ENCODE measurements around the gene INPP5A.

The INPP5A gene

DNA sequence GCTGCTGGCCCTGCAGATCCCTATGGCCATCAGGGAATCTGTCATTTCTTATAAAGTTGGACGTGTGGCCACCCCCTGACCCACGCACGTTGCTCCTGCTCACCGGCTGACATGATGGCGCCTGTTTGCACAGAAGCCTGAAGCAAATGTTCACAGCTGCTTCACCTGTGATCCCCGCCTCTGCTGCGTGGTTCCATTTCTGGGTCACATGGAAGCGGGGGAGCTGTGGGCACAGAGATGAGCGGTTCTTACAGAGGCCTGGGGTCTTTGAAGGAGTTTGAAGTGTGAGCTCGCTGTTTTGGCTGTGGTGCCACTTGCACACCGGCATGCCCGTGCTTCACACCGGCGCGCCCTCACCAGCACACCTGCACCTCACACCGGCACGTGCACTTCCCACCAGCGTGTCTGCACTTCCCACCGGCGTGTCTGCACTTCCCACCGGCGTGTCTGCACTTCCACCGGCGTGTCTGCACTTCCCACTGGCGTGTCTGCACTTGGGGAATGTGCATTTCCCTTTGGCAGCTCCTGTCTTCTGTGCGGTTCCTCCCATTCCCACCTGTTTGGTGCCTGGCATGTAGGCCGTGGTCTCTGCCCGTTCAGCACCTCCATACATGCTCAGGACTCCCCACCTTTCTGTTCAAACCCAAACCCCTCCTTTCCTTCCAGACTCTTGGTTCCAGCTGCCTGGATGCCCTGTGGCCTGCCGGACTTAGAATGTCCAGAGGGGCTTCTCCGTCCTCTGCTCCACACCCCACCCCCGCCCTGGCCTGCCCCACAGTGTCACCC is 86.7 kb downstream of the INPP5A start:
- in situ Hi-C loops (cut with HindIII; ENCODE audit: low sequenced_read_pairs): no loop called here

DNA sequence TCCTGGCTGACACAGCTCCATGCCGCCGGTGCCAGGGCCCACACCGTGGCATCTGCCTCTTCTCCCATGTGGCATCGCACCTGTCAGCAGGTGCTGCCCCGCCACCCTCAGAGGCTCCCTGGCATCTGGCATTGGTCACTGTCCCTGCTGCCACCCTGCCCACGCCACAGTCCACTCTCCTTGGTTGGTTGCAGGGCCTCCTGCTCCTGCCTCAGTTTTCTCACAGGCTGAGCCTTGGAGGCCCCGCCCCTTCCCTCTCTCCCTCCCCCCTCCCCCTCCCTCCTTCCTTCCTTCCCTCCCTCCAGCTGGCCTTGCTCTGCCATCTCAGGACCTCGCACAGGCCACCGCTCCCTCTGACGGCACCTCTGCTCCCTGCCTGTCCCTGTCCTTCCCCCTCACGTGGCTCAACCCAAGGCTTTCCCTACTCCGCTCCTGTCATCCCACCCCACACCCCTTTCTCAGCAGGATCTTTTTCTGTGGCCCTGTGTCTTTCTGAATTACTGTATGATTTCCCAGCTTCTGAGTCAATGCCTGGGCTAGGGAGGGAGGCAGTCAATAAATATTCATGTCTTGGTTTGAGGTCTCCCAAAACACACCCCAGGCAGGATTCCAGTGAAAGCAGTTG is 87.4 kb downstream of the INPP5A start:
- in situ Hi-C loops (cut with HindIII; ENCODE audit: low sequenced_read_pairs): no loop called here

DNA sequence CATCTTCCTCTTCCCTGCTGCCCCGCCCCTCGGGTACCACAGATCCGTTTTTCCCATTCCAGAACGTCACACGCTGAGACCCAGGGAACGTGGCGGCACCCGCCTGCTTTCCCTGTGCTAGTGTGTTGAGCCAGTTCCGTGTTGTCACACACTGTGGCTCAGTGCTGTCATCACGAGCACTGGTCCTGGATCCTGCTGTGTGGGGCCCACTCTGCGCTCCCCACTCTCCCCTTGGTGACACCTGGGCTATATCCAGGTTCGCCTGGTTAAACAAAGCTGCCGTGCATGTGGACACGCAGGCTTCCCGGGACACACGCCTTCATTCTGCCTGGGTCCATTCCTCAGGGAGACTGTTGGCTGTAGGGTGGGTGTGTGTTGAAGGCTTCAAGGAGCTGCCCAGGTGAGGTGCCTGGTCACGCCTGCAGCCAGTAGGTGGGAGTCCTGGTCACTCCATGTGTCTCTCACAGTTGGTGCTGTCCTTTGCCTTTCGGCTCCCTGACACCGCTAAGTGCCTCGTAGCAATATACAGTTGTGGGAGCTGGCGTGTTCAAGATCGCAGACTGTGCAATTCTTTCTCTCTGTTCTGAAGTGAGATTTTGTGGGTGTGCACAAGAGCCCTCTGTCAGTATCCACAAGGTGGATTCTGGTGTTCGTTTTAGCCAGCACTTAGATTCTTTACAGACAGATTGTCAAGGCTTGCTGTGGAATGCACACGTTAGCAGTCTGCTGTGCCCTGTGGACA is 88.6 kb downstream of the INPP5A start:
- in situ Hi-C loops (cut with HindIII; ENCODE audit: low sequenced_read_pairs): no loop called here

DNA sequence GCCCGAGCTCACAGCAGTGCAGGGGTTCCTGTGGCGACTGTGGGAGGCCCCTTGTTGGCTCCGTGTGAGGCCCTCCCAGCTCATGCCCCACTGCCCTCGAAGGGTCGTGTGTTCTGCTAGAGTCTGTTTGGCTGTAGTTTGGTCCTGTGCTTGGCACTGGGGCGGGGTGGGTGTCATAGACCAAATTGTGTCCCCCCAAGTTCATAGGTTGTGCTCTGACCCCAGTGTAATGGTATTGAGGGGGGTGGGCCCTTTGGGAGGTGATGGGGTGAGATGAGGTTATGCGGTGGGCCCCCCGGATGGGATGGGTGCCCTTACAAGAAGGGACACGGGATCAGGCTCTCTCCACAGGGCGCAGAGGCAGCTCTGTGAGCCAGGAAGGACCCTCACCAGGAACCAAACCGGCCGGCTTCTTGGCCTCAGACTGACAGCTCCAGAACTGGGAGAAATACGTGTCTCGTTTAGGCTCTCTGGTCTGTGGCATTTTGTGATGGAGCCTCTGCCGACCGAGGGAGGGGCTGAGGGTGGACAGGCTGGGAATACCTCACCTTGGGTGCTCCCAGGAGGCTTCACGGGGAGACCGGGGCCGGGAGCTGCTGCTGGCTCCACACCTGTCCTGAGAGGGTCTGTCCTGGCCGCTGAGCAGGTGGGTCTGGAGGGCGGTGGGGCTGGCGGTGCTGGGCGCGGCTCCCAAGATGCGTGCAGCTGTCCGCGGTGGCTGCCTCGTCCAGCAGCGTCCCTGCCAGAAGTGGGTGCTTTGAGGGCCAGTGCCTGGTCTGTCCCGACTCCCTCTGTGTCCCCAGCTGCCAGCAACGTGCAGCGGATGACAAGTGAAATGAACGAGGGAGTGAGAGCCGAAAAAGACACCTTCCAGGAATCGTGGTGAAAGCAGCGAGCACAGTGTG is 89.4 kb downstream of the INPP5A start:
- in situ Hi-C loops (cut with HindIII; ENCODE audit: low sequenced_read_pairs): no loop called here

DNA sequence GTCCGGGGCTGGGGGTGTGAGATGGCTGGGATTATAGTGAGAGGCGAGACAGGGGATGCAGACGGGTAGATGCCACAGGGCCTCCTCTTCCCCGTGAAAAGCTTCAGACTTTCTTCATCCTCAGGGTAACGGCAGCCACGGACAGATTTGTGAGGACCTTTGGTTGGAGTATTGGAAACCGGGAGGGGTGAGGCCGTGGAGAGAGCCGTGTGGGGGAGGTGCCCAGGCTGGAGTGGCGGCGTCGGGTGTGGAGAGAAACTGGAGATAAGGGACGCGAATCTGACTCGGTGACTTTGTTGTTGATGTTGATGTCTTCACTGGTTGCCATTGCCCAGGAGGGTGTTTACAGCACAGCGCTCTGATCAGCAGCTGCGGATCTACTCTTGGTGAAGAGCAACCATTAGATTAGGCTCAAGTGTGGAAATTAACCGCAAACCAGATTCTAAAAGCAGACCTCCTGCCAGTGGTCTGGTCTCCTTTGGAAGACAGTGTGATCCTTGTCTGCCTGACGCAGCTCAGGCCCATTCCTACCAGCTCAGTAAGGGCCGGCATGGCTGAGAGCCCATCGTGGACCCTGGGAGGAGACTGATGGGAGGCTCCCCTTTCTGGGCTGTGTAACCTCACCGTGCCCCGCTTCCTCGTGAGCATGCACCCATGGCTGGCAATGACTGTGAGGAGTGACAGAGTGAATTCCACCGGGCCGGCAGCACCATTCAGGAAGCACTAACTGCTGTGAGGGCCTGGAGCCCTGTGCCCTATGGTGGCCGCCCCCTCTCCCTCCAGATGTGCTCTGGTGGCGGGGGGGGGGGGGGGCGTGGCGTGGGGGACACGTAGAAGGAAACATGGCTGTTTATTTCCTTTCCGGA is 90.3 kb downstream of the INPP5A start:
- in situ Hi-C loops (cut with HindIII; ENCODE audit: low sequenced_read_pairs): no loop called here

DNA sequence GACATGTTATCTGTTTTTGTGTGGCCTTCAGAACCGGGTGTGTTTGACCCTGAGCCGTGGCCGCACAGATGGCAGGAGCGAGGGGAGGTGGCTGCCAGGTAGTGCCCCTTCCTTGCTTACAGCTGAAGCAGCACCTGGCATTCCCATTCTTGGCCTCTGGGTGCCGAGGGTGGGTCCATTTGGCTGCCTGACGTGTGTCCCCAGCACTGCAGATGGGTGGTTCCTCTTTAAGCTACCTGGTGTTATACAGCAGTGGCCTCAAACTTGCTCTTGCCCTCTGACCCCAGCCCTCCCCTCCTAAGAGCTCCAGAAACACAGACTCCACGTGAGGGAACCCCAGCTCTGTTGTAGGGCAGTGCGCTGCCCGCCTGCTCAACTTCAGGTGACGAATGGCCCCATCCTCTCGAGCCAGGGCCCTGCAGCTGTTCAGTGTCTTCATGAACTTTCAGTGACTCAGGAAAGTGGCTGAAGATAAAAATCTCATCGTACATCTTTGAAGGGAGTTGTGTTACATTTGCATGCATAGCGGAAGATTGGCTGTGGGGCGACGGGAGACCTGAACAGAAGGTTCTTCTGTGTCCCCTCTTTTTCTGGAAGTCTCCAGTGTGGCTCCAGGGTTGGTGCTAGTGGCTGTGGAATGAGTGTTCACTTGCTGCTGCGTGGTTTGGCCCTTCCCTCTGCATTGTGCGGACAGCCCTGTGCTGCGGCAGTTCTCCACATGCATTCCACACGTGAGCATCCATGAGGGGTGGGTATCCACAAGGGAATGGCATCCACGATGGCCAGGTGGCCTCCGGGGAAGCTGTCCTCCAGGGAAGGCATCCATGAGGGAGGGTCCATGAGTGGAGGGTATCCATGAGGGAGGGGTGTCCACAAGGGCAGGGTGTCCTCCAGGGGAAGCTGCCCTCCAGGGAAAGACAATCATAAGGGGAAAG is 91.6 kb downstream of the INPP5A start:
- in situ Hi-C loops (cut with HindIII; ENCODE audit: low sequenced_read_pairs): no loop called here

DNA sequence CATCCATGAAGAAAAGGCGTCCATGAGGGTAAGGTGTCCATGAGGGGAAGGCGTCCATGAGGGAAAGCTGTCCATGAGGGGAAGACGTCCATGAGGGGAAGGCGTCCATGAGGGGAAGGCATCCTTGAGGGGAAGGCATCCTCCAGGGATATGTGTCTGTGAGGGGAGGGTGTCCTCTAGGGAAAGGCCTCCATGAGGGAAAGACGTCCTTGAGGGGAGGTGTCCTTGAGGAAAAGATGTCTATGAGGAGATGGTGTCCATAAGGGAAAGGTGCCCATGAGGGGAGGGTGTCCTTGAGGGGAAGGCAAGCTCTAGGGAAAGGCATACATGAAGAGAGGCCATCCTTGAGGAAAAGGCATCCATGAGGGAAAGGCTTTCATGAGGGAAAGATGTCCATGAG is 92.6 kb downstream of the INPP5A start:
- in situ Hi-C loops (cut with HindIII; ENCODE audit: low sequenced_read_pairs): no loop called here

DNA sequence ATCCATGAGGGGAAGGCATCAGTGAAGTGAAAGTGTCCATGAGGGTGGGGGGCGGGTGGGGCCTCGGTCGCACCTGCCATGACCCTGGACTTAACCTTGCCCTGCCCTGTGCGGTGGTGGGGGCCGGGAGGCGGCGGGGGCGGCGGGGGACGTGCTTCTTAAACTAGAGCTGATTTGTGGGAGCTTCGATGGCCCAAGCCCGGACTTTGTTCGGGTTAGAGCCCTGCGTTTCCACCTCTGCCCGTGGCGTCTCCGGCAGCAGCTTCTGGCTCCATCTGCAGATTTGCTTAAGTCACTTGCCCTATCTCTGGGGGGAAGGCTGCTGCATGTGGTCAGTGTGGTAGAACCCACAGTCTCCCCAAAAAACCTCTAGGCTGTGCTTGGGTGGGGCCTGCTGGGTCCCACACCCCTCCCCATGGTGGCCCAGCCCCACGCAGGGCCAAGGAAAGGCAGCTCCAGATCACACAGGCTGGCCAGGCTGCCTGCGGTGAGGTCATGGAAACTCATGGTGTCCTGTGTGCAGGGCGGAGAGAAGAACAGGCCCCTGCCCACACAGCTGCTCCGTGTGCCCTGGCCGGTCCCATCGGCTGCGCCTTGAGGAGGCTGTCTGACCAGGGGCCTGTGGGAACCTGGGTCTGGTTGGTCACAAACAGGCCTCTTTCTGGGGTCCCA is 93.2 kb downstream of the INPP5A start:
- in situ Hi-C loops (cut with HindIII; ENCODE audit: low sequenced_read_pairs): no loop called here

DNA sequence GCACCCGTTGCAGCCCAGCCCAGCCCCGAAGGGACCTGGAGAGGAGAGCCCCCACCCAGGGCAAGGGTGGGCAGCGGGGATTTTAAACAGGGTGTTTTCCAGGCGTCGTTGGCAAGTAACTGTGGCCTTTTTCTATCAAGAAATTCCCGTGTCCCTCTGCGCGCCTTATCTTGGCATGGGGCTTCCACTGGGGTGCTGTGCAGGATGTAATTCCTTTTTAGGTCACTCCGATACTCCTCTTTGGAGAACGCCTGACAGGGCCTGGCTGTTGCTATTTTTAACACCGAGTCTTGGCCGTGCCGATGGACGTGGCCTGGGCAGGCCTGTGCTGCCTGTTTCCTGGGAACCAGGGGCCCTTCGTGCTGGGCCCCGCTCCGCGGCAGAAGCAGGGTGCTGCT is 93.8 kb downstream of the INPP5A start:
- in situ Hi-C loops (cut with HindIII; ENCODE audit: low sequenced_read_pairs): no loop called here

DNA sequence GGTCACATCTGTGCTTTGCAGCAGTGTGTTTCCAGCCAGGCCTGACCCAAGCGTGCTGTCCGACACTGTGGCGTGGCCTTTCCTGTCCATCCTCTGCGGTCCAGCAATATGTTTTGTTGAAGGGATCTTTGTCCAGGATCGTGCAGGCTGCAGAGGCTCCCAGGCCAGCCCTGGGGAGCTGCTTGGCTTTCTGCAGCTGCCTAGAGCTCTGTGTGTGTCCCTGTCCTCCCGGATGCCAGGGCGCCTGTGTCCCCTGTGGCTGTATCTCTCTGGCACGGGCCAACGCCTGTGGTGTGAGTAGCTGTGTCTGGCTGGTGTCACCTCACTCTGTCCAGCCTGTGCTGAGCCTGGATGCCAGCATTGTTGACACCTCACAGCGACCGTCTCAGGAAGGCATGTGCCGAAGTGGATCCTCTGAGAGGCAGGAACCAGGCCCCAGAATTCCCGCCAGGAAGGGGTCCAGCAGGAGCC is 94.5 kb downstream of the INPP5A start:
- in situ Hi-C loops (cut with HindIII; ENCODE audit: low sequenced_read_pairs): no loop called here

DNA sequence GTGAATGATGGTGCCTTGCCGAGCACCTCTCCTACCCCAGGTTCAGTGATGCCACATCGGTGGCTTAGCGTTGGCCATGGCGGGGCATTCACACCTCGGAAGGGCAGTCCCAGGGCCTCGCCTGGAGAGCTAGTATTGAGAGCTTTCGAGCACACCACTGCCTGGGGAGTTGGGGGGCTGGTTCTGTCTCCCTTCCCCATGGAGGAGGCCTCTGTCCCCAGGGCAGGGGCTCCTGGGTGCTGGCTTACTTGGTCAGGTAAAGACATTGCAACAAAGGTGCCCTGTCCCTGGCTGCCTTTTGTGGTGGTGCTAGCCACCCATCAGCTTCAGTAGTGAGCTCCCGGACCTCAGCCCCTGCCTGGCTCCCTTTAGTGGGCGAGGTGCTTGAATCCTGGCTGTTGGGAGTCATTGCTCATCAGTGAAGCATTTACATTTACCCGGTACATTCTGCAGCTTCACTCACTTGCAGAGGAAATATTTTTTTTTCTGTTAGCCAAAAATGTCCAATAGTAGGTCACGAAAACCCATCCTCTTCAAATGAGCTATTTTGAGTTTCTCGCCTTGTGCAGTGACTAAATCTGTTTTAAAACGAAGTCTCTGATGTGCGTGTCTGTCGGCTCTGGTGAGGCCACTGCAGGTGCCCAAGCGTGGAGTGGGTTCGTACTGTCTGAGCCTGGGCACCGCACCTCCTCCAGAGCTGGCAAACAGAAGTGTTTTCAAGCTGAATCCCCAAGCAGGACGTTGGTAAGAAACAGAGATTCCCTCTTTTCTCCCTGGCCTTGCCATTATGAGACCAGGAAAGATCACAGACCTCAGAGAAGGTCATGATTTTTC is 95.5 kb downstream of the INPP5A start:
- in situ Hi-C loops (cut with HindIII; ENCODE audit: low sequenced_read_pairs): no loop called here

DNA sequence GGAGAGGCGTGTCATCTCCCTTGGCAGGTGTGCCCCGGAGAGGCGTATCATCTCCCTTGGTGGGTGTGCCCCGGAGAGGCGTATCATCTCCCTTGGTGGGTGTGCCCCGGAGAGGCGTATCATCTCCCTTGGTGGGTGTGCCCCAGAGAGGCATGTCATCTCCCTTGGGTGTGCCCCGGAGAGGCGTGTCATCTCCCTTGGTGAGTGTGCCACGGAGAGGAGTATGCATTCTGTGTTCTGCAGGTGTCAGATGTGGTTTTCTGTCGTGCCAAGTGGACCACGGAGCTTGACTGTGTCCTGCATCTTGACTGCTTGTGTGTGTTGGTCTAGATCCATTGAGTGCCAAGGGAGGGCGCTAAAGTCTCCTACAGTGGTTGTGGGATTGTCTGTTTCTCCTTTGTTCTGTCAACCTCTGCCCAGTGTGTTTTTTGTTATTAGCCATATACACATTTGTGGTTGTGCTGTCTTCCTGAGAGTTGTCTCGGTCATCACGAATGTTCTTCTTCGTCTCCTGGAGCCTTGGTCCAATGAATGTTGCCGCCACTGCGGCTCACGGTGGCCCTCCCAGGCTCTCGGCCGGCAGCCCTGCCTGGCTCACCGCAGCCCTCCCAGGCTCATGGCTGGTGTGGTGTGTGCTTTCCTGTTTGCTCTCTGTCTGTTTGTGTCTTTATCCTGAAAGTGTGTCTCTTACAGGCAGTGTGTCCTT is 96.8 kb downstream of the INPP5A start:
- in situ Hi-C loops (cut with HindIII; ENCODE audit: low sequenced_read_pairs): no loop called here

DNA sequence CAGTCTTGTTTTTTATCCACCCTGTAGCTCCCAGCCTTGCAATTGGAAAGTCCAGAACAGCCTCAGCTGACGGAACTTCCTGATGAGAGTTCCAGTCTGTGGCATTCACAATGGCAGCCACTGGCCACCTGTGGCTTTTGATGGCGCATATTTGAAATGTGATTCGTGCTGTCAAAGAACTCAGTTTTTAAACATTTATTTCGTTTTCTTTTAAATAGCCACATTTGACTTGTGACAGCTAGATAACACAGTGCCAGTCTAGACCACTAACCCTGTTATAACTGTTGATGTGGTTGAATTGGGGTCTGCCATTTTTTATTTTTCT is 97.3 kb downstream of the INPP5A start:
- in situ Hi-C loops (cut with HindIII; ENCODE audit: low sequenced_read_pairs): no loop called here

DNA sequence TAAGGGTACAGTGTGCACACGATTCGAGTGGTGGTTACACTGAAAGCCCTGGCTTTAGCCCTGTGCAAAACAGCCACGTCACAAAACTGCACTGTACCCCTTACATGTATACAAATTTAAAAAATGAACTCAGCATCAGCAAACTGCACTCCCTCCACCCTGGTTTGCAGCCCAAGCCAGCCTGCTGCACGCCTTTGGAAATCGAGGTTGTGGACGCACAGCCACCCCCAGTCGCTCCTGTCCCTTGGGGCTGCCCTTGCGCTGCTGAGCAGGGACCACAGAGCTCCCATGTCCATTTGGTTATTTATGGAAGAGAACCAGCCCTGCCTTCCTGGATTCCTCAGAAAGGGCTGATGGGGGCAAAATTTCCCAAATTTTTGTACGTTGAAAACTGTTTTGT is 98.8 kb downstream of the INPP5A start:
- in situ Hi-C loops (cut with HindIII; ENCODE audit: low sequenced_read_pairs): no loop called here

DNA sequence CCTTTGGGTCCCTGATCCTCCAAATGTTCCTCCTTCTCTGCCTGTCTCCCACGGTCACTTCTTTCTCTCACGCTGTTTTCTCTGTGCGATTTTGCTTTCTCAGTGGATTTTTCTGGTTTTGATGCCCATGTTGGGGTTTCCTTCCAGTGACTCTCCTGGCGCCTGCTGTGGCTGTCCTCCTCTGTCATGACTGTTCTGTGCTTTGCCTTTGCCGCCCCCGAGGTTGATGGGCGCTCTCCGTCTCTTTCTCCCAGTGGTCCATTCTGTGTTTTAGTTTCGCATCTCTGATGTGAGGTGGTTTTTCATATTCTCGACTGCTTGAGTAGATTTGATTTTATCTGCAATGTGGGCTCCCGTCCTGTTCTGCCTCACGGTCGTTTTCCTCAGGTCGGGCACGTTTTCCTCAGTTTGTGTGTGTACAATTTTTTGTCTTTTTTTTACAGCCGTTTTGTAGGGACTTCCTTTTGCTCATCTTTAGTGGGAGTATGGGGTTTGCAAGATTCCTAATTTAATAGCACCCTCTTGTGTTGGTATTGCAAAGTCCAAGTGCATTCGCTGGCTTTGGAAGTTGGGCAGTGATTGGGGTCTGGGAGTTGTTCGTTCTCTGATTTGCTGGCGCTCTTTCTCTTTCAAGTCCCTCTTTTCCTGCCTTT is 100.0 kb downstream of the INPP5A start:
- in situ Hi-C loops (cut with HindIII; ENCODE audit: low sequenced_read_pairs): no loop called here

DNA sequence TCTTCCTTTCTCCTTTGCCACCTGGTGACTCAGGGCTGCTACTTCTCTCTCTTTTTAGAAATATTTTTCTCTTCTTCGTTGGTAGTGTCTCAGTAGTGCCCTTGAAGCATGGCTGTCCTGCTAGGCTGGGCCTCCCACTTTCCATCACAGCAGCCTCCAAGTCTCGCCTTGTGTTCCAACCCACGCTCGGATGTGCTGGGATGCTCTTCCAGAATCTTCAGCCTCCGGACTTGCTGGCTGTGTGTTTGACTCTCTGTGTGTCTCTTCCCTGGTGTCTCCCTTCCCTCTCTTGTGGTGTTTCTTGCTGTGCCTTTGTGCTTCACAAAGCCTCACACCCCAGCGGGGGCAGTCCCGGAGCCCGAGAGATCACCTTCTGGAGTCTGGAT is 100.5 kb downstream of the INPP5A start:
- in situ Hi-C loops (cut with HindIII; ENCODE audit: low sequenced_read_pairs): no loop called here

Measured in DLD1 (cell line).